Erythroblast (primary cell): Measurements from ENCODE around the gene GPX2.

Experiments
- GATA1 ChIP-seq: IDR thresholded peaks from 2 replicates; pipeline ENCODE4 v1.6.1; 2011; ENCODE audit warnings: low read depth, mild to moderate bottlenecking, control low read depth, low read length, moderate library complexity
- POLR2A ChIP-seq: IDR thresholded peaks from 2 replicates; pipeline ENCODE4 v1.6.1; 2011; ENCODE audit warnings: mild to moderate bottlenecking, low read length

- TF ChIP-seq POLR2A (no peak), GATA1 (no peak)
Observed at GRCh38 chr14:64953661-64954060, 11.1 kb upstream of the GPX2 start.
